Astrocyte (in vitro differentiated cells and primary cell): ENCODE data around the gene SCARF2. TPM values are rescaled to one million over a fixed set of nuclear protein-coding genes. Genes with fewer than 3 reads are reported as not detected.
"Not testable (repeated sequence)": the region's sequence is repeated elsewhere in the genome, so short reads cannot be mapped to it uniquely, and the experiment has no call there.

Source experiments
- DNase-seq: peaks from one replicate; pipeline ENCODE4 v3.0.0-alpha.2; 2010; ENCODE audit warnings: low read depth
- FAIRE-seq: peaks from 2 replicates; lab custom pipeline; 2011; peaks lifted over from hg19 to GRCh38; lab: Jason Lieb, UNC
- H2AFZ ChIP-seq: 2 replicates; pipeline ENCODE4 v1.6.0; 2012; ENCODE audit warnings: low read depth, low read length, inconsistent platforms
- H3K27ac ChIP-seq: 2 replicates; pipeline ENCODE4 v1.5.1; 2011; ENCODE audit warnings: low read depth, low read length, inconsistent platforms
- H3K27me3 ChIP-seq: 2 replicates; pipeline ENCODE4 v1.6.0; 2011; ENCODE audit warnings: low read length, inconsistent platforms; ENCODE audit not compliant: insufficient read depth
- H3K36me3 ChIP-seq: 2 replicates; pipeline ENCODE4 v1.5.1; 2011; ENCODE audit warnings: low read length, inconsistent platforms; ENCODE audit not compliant: insufficient read depth
- H3K4me1 ChIP-seq: 2 replicates; pipeline ENCODE4 v1.5.1; 2011; ENCODE audit warnings: low read length, inconsistent platforms; ENCODE audit not compliant: insufficient read depth
- H3K4me2 ChIP-seq: 2 replicates; pipeline ENCODE4 v1.6.0; 2012; ENCODE audit warnings: low read length, inconsistent platforms
- H3K4me3 ChIP-seq: 2 replicates; pipeline ENCODE4 v1.5.1; 2011; ENCODE audit warnings: low read depth, mild to moderate bottlenecking, low read length, inconsistent platforms; ENCODE audit not compliant: insufficient read depth
- H3K79me2 ChIP-seq: 2 replicates; pipeline ENCODE4 v1.6.0; 2012; ENCODE audit warnings: mild to moderate bottlenecking, low read length, inconsistent platforms; ENCODE audit not compliant: insufficient read depth
- H3K9ac ChIP-seq: 2 replicates; pipeline ENCODE4 v1.6.0; 2012; ENCODE audit warnings: mild to moderate bottlenecking, low read length, inconsistent platforms
- H3K9me3 ChIP-seq: 2 replicates; pipeline ENCODE4 v1.5.1; 2012; ENCODE audit warnings: low read depth, mild to moderate bottlenecking, low read length, inconsistent platforms; ENCODE audit not compliant: insufficient read depth
- H4K20me1 ChIP-seq: 2 replicates; pipeline ENCODE4 v1.6.0; 2012; ENCODE audit warnings: low read length, inconsistent platforms; ENCODE audit not compliant: insufficient read depth
- H3K27ac Mint-ChIP-seq: one replicate; pipeline ENCODE4 v1.8.0; 2021; ENCODE audit warnings: mild to moderate bottlenecking, mixed read lengths; ENCODE audit not compliant: unreplicated experiment
- H3K27me3 Mint-ChIP-seq: one replicate; pipeline ENCODE4 v1.8.0; 2021; ENCODE audit warnings: low read depth, mixed read lengths; ENCODE audit not compliant: unreplicated experiment
- H3K36me3 Mint-ChIP-seq: one replicate; pipeline ENCODE4 v1.8.0; 2021; ENCODE audit warnings: low read depth, mixed read lengths; ENCODE audit not compliant: unreplicated experiment
- H3K4me1 Mint-ChIP-seq: one replicate; pipeline ENCODE4 v1.8.0; 2021; ENCODE audit warnings: low read depth, mixed read lengths; ENCODE audit not compliant: unreplicated experiment
- H3K4me3 Mint-ChIP-seq: one replicate; pipeline ENCODE4 v1.8.0; 2021; ENCODE audit warnings: mild to moderate bottlenecking, moderate library complexity, mixed read lengths; ENCODE audit not compliant: unreplicated experiment
- H3K9me3 Mint-ChIP-seq: one replicate; pipeline ENCODE4 v1.8.0; 2021; ENCODE audit warnings: mild to moderate bottlenecking, mixed read lengths; ENCODE audit not compliant: unreplicated experiment
- EZH2 ChIP-seq: IDR thresholded peaks from 2 replicates; pipeline ENCODE4 v1.6.1; 2012; ENCODE audit warnings: mild to moderate bottlenecking, low read length, inconsistent platforms; ENCODE audit not compliant: insufficient read depth
- total RNA-seq: library from RNA; stranded (reverse); gene quantifications from 2 replicates; pipeline ENCODE4 v1.2.1, GENCODE V29; 2021
- TF ChIP-seq, protein P1 (sequence below): IDR thresholded peaks from 2 replicates; pipeline ENCODE4 v1.5.1; 2011; ENCODE audit warnings: low read depth, mild to moderate bottlenecking, inconsistent platforms, low read length, moderate library complexity; ENCODE audit not compliant: insufficient read depth

Gene SCARF2
- total RNA-seq, 1 donor from 2014 or later: 17.3 TPM

DNA sequence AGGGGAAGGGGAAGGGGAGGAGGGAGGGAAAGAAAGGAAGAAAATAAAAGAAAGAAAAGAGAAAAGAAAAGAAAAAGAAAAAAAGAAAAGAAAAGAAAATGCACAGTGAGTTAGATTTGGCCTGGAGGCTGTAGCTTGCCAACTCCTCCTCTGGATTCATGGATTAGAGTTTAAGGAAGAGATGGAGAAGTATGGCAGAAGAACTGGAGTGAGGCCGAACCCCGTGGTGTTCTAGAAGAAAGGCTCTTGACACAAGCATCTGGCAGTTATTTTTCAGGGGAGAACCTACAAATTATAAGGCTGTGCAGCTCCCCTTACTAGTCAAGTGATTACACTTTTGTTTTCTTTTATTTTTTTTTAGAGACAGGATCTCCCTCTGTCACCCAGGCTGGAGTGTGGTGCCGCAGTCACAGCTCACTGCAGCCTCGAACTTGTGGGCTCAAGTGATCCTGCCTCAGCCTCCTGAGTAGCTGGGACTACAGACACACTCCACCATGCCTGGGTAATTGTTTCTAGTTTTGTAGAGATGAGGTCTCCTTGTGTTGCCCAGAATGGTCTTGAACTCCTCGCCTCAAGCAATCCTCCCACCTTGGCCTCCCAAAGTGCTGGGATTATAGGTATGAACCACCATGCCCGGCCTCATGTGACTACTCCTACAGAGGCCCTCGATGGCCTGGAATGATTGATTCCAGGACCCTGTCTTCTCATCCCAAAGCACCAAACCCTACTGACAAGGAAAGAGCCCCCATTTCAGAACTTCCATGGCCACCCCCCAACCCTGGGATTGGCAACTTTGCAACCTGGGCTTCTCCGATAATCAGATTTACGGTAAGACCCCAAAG lies 24.2 kb downstream of the SCARF2 start:
- no peak for DNase-seq
- Histone ChIP-seq H3K4me1 (no peaks in the 10 kb centered on the region), H3K4me2 (no peak overlapping the region), H3K79me2 (no peaks in the 10 kb centered on the region), H3K9me3 (no peaks in the 10 kb centered on the region), H3K4me3 (no peak overlapping the region), H3K27me3 (no peaks in the 10 kb centered on the region), H4K20me1 (no peaks in the 10 kb centered on the region), H3K9ac (no peak overlapping the region), H3K36me3 (no peaks in the 10 kb centered on the region), H2AFZ (no peak overlapping the region), H3K27ac (no peak overlapping the region)
- Mint-ChIP-seq H3K27ac (no peak overlapping the region), H3K36me3 (no peaks in the 10 kb centered on the region), H3K4me1 (no peaks in the 10 kb centered on the region), H3K4me3 (no peak overlapping the region), H3K27me3 (peaks cover 21% of the 10 kb centered on the region), H3K9me3 (no peaks in the 10 kb centered on the region)
- TF ChIP-seq, protein P1, sequence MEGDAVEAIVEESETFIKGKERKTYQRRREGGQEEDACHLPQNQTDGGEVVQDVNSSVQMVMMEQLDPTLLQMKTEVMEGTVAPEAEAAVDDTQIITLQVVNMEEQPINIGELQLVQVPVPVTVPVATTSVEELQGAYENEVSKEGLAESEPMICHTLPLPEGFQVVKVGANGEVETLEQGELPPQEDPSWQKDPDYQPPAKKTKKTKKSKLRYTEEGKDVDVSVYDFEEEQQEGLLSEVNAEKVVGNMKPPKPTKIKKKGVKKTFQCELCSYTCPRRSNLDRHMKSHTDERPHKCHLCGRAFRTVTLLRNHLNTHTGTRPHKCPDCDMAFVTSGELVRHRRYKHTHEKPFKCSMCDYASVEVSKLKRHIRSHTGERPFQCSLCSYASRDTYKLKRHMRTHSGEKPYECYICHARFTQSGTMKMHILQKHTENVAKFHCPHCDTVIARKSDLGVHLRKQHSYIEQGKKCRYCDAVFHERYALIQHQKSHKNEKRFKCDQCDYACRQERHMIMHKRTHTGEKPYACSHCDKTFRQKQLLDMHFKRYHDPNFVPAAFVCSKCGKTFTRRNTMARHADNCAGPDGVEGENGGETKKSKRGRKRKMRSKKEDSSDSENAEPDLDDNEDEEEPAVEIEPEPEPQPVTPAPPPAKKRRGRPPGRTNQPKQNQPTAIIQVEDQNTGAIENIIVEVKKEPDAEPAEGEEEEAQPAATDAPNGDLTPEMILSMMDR: no peak
- TF ChIP-seq EZH2: no peak
- FAIRE-seq: no peak

- no peak for DNase-seq
- no peaks in the 10 kb centered on the region for H3K4me1 ChIP-seq
- no peak overlapping the region for H3K9ac ChIP-seq
- no peak overlapping the region for H3K4me3 ChIP-seq
- H3K4me2 ChIP-seq: no peak overlapping the region
- H3K27ac ChIP-seq: no peak overlapping the region
- no peak for FAIRE-seq
- Mint-ChIP-seq H3K4me1 (no peaks in the 10 kb centered on the region), H3K4me3 (no peak overlapping the region), H3K9me3 (no peaks in the 10 kb centered on the region), H3K27me3 (peaks cover 21% of the 10 kb centered on the region), H3K27ac (no peak overlapping the region), H3K36me3 (no peaks in the 10 kb centered on the region)
- H4K20me1 ChIP-seq: peaks cover 7% of the 10 kb centered on the region
- no peaks in the 10 kb centered on the region for H3K27me3 ChIP-seq
- H2AFZ ChIP-seq: no peak overlapping the region
- TF ChIP-seq, protein P1: no peak
- no peak for TF ChIP-seq EZH2
- H3K36me3 ChIP-seq: peaks cover 3% of the 10 kb centered on the region
- H3K79me2 ChIP-seq: no peaks in the 10 kb centered on the region
- no peaks in the 10 kb centered on the region for H3K9me3 ChIP-seq
Measured at GRCh38 chr22:20412474-20413216, 25.0 kb downstream of the SCARF2 start.

DNA sequence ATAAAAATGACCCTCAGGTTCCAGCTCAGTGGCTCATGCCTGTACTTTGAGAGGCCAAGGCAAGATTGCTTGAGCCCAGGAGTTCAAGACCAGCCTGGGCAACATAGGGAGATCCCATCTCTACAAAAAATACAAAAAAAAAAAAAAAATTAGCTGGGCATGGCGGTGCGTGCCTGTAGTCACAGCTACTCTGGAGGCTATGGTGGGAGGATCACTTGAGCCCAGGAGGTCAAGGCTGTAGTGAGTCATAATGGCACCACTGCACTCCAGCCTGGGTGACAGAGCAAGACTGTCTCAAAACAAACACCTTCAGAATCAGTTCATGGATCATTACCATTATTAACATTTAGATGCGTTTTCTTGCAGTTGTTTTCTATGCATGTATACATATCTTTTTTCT lies 28.2 kb downstream of the SCARF2 start:
- not testable (repeated sequence) for H3K9me3 ChIP-seq, FAIRE-seq, H3K27ac Mint-ChIP-seq

More for the DNA sequence above, 28.2 kb downstream of the SCARF2 start:
- peaks cover 12% of the 10 kb centered on the region for H3K27me3 Mint-ChIP-seq
- DNase-seq, H3K9ac ChIP-seq, H3K4me3 Mint-ChIP-seq, H3K4me1 Mint-ChIP-seq, H3K27ac ChIP-seq, H3K4me2 ChIP-seq, H3K9me3 Mint-ChIP-seq, H4K20me1 ChIP-seq, H3K4me3 ChIP-seq, H3K27me3 ChIP-seq, H3K36me3 ChIP-seq, H3K79me2 ChIP-seq, H3K4me1 ChIP-seq, H2AFZ ChIP-seq: not testable (repeated sequence)
- H3K36me3 Mint-ChIP-seq: peaks cover 13% of the 10 kb centered on the region
